NCI-H2081 (cell line): ENCODE results near the gene LRRC56.

Experiments used
- DNase-seq, 2 experiments: peaks; one replicate each; lab custom pipeline; 2025; lab: John Stamatoyannopoulos, UW

LRRC56 gene, protein sequence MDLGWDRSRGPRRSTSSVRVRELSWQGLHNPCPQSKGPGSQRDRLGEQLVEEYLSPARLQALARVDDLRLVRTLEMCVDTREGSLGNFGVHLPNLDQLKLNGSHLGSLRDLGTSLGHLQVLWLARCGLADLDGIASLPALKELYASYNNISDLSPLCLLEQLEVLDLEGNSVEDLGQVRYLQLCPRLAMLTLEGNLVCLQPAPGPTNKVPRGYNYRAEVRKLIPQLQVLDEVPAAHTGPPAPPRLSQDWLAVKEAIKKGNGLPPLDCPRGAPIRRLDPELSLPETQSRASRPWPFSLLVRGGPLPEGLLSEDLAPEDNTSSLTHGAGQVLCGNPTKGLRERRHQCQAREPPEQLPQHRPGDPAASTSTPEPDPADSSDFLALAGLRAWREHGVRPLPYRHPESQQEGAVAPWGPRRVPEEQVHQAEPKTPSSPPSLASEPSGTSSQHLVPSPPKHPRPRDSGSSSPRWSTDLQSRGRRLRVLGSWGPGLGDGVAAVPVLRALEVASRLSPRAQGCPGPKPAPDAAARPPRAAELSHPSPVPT

DNA sequence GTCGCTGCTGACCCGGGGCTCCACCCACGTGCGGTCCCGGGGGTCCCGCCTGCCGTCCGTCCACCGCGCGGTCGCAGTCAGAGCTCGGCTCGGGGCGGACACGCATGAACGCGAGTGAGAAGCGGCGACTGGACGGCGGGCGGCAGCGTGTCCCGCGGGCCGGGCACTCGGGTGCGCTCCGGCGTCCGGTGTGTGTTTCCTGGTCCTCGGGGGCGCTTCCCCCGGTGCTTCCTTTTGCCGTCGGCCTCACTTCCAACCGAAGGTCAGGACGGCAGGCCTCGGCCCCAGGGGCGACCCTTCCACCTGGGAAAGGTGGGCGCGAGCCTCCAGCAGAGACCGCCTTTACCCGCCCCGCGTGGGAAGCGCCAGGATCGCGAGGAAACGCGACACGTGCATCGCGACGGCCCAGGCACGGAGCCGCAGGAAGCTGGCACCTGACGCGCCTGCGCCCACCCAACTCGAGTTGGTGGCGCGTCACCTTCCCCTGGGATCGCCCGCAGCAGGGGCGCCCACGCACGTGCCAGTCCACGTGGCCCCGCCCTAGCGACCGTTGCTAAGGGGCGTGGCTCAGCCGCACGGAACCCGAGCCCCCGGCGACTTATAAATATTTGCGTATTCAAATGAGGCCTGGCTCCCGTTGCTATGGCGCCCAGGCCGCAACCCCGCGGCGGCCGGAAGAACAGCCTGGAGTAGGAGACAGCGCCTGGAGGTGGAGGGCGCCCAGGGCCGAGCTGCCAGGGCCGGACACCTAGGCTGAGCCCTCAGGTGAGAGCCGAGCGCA is at the start of gene LRRC56:
TSS of gene LRRC56 (plus strand) at position 687 of the 781 bp plus-strand sequence. CDS start 3,158 bp downstream, outside the sequence.
- DNase-seq = peak; percentile 94

- no peak for DNase-seq
Measured at GRCh38 chr11:487571-488021, 49.7 kb upstream of the LRRC56 start.

GRCh38 chr11:488062-488461 is 49.3 kb upstream of the LRRC56 start:
- no peak for DNase-seq

DNA sequence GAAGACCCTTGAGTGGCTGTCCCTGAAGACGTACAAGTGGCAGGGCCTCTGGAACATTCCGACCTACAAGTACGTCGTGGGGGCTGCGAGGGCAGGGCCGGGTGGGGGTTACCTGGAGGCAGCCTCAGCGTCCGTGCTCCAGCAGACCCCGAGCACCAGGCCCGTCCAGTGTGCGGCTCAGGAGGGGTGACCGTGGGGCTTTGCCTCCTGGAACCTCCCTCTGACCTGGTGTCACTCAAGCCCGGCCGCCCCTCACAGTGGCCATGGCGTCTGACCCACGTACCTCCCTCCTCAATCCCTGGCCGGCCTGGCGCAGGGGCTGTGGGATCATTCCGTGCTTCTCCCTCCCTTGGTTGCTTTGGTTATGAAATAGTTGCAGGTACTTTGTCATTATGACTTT is 48.7 kb upstream of the LRRC56 start:
- no peak for DNase-seq

DNA sequence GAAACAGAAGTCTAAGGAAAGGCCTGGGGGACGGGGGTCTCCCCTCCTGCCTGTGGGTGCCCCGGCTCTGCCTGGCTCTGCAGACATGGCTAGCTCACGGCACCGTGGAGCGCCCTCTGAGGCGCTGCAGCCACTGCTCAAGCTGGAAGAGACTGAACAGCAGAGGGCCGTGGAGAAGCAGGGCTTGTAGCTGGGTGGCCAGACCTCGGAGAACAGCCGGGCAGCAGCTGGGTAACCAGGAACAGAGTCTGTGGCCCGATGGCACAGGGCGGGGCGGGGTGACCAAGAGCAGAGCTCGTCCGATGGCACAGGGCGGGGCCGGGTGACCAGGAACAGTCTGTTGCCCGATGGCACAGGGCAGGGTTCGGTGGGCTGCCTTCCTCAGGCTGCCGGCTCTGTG is 48.3 kb upstream of the LRRC56 start:
- no peak for DNase-seq

- no peak for DNase-seq
Measured at GRCh38 chr11:489610-490185, 47.6 kb upstream of the LRRC56 start.

DNA sequence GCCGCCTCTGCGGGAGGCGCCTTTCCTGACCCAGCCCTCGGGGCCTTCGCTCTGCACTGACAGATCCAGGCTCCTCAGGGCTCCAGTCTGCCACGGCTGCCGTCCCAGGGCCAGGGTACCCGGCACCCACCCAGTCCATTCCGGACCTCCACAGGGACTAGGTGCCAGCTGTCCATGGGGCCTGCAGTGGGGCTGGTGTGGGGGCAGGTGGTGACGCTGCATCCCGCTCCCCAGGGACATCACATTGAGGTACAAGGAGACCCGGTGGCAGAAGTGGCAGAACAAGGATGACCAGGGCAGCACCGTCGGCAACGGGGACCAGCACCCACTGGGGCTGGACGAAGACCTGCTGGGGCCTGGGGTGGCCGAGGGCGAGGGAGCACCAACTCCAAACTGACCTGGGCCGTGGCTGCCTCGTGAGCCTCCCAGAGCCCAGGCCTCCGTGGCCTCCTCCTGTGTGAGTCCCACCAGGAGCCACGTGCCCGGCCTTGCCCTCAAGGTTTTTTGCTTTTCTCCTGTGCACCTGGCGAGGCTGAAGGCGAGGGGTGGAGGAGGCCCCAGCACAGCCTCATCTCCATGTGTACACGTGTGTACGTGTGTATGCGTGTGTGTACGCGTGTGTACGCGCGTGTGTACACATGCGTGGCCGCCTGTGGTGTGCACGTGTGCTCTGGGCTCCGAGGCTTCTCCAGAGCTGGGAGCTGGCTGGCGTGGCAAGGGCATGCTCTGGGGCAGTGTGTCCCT is 47.0 kb upstream of the LRRC56 start:
- no peak for DNase-seq

- no peak for DNase-seq
Measured at GRCh38 chr11:490930-491260, 46.4 kb upstream of the LRRC56 start.

GRCh38 chr11:491358-491757 is 46.0 kb upstream of the LRRC56 start:
- no peak for DNase-seq

DNA sequence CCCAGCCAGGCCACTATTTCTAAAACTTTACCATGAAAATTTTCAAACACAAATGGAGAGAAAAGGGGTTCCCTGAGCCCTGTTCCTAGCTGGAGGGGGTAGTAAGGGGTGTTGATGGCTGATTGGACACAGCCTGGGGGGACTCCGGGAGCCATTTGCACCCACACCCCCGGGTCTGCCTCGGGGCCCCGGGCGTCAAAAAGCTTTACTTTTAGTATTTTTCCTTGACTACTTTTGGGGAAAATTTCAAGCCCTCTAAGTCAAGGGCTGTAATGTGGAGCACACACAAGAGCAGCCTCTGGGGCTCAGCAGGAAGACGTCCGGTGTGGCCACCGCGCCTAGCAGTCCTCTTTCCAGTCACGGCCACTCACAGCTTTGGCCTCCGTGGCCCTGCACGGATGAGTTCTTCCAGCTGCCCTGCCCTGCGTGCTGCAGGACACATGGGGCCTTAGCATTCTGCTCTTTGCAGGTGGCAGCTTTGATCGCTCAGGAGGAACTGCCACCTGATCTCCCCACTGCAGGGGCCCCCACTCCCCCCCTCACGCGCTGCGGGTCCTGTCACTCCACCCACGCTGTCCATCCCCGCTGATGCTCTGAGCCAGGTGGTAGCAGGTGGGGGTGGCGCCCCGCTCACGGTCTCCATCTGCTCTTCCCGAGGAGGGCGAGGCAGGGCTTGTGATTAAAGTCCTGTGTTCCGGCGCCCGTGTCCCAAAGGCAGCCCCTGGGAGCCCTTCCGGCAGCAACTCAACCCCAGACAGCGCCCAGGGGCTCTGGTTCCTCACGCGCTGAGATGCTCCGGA is 44.7 kb upstream of the LRRC56 start:
- peak in 1 of 2 experiments; percentile 44 for DNase-seq

- no peak for DNase-seq
Measured at GRCh38 chr11:494761-495536, 42.4 kb upstream of the LRRC56 start.

- DNase-seq = no peak
Measured at GRCh38 chr11:495537-495931, 41.8 kb upstream of the LRRC56 start.

DNA sequence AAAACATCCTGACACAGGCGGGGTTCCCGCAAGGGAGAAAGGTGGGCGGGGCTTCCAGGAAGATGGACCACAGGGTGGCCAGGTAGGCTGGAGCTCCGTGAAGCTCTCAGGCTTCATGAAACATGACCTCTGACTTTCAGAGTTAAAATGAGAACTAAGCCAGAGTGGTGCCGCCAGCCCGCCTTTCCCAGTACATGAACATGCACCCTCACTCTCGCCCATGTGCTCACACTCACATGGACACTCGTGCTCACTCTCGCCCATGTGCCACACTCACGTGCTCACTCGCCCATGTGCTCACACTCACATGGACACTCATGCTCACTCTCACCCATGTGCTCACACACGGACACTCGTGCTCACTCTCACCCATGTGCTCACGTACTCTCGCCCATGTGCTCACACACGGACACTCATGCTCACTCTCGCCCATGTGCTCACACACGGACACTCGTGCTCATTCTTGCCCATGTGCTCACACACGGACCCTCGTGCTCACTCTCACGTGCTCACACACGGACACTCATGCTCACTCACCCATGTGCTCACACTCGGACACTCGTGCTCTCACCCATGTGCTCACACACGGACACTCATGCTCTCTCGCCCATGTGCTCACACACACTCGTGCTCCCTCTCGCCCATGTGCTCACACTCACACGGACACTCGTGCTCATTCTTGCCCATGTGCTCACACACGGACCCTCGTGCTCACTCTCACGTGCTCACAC is 40.3 kb upstream of the LRRC56 start:
- no peak for DNase-seq

GRCh38 chr11:497565-498296 is 39.6 kb upstream of the LRRC56 start:
- DNase-seq = no peak

- DNase-seq = no peak
Measured at GRCh38 chr11:498297-499181, 38.8 kb upstream of the LRRC56 start.

DNA sequence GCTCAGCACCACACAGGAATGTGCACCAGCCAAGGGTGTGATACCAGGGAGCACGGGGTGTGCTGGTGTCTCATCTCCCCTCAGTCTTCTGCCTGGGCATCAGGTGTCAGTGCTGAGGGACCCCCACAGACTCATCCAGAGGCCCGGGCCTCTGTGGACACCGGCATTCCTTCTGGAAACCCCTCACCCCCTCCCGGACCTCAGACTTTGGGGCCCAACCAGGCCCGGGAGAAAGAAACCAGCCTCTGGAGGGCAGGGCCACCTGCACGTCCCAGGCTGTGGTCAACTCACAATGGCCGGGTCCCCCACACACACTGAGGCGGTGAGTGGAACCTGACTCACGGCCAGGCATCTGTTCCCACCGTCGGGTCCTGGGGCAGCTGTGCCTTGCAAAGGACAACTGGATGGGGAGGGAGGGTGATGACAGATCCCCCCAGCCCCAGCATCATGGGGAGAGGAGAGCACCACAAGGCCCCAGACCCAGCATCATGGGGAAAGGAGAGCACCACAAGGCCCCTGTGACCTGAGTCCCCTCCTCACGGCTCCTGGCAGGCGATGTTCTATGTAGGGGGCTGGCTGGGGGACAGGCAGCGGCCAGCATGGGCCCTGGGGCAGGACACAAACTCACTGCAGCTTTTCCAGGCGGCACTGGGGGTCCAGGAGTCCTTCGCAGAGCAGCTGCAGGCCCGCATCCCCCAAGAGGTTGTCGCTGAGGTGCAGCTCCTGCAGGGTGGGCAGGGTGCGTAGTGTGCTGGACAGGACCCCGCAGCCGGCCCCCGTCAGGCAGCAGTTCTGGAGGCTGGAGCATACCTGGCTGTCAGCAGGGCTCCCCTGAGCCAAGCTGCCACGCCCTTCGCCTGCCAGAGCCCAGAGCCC is 37.9 kb upstream of the LRRC56 start:
- no peak for DNase-seq
